Measurements from ENCODE around the gene MYRF.

MYRF gene

DNA sequence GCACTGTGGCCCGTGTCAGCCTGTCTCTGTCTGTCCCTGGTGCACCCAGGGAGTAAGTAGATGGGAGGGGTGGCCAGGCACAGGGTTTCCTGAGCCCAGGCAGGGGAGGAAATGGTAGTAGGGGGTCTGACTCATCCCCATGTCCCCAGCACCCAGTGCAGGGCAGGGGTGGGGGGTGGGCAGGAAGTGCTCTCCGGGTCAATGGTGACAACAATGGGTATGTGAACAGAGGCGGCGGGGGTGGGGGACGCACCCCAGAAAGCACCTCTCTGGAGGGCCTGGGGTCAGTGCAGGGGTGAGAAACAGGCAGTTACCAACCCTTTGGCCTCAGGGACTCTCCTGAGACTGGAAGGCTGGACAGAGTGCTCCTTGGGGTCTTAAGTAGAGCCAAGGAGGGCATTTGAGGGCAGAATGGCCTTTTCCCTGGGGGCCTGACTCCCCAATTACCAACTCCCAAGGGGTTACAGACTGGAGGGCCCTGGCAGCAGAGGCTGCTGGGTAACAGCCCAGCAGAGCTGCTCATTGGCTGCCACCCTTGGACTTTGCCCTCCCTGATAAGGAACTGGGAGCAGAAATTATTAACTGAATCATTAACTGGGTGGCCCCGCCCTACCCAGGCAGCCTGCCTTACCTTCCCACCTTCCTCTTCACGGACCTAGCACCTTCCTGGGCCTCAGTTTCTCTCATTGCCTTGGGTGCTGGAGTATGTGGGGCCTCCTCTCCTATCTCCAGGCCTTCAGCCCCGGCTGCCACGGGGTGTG is 4.2 kb downstream of the MYRF start:
- Histone ChIP-seq H3K36me3 (ENCODE audit: control insufficient read depth, insufficient read depth, low read length) (no peaks in the 10 kb centered on the region), H3K9me3 (ENCODE audit: control insufficient read depth, low read length) (no peaks in the 10 kb centered on the region), H3K4me1 (ENCODE audit: control insufficient read depth, insufficient read depth, low read length) (peaks cover 82% of the 10 kb centered on the region), H3K27me3 (ENCODE audit: control insufficient read depth, insufficient read depth, low read length) (no peaks in the 10 kb centered on the region), H3K4me3 (ENCODE audit: low read length) (peak overlapping the region; percentile 59), H3K9ac (ENCODE audit: low read length) (peak overlapping the region; percentile 93)

DNA sequence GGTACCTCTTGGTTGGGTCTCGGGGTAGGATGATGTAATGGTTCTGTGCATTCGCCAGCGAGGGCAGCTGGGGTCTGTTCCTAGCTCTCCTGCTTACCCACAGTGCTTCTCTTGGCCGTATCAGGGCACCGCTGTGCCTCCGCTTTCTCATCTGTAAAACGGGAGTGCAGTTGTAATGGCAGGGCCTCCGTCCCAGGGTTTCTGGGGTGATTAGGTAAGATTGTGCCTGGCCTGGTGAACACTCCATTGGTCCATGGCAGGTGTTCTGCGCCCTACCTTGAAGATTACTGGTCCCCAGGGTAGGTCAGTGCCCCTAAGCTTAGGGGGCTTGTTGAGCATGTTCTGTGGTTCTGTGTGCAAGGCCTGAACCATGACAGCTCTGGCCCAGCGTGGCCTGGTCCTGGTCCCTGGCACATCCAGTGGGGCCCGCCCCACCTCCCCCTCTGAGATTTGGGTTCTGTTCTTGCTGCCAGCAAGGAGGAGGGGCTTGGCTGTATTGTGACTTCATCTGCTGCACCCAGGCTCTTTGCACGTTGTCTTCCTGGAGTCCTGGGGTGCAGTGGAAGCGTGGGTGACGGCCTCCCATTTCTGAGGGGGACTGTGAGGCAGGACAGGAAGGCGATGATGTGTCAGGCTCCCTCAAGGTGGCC is 4.9 kb downstream of the MYRF start:
- peaks cover 83% of the 10 kb centered on the region for H3K4me1 ChIP-seq (ENCODE audit: control insufficient read depth, insufficient read depth, low read length)
- no peaks in the 10 kb centered on the region for H3K36me3 ChIP-seq (ENCODE audit: control insufficient read depth, insufficient read depth, low read length)
- no peaks in the 10 kb centered on the region for H3K9me3 ChIP-seq (ENCODE audit: control insufficient read depth, low read length)
- no peaks in the 10 kb centered on the region for H3K27me3 ChIP-seq (ENCODE audit: control insufficient read depth, insufficient read depth, low read length)
- H3K9ac ChIP-seq (ENCODE audit: low read length) = peak overlapping the region; percentile 93
- peak overlapping the region; percentile 59 for H3K4me3 ChIP-seq (ENCODE audit: low read length)

DNA sequence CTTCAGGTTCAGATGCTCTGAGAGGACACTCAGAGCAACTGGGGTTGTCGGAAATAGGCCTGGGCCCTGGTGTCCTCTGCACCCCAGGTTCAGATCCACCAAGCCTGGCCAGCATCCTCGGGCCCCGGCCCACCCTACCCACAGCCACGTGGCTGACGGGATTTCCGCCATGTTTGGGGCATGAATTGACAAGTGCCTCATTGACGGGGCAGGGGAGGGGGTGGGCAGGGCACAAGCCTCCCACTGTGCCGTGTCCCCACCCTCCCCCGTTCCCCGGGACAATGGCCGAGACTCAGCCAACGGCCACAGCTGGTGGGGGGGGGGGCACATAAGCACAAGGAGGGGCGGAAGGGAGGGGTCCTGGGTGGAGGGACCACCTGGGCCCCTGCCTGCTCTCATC is 8.5 kb downstream of the MYRF start:
- no peak overlapping the region for H3K9ac ChIP-seq (ENCODE audit: low read length)
- H3K9me3 ChIP-seq (ENCODE audit: control insufficient read depth, low read length) = no peaks in the 10 kb centered on the region
- no peaks in the 10 kb centered on the region for H3K36me3 ChIP-seq (ENCODE audit: control insufficient read depth, insufficient read depth, low read length)
- H3K4me3 ChIP-seq (ENCODE audit: low read length) = no peak overlapping the region
- no peaks in the 10 kb centered on the region for H3K27me3 ChIP-seq (ENCODE audit: control insufficient read depth, insufficient read depth, low read length)
- peaks cover 86% of the 10 kb centered on the region for H3K4me1 ChIP-seq (ENCODE audit: control insufficient read depth, insufficient read depth, low read length)

DNA sequence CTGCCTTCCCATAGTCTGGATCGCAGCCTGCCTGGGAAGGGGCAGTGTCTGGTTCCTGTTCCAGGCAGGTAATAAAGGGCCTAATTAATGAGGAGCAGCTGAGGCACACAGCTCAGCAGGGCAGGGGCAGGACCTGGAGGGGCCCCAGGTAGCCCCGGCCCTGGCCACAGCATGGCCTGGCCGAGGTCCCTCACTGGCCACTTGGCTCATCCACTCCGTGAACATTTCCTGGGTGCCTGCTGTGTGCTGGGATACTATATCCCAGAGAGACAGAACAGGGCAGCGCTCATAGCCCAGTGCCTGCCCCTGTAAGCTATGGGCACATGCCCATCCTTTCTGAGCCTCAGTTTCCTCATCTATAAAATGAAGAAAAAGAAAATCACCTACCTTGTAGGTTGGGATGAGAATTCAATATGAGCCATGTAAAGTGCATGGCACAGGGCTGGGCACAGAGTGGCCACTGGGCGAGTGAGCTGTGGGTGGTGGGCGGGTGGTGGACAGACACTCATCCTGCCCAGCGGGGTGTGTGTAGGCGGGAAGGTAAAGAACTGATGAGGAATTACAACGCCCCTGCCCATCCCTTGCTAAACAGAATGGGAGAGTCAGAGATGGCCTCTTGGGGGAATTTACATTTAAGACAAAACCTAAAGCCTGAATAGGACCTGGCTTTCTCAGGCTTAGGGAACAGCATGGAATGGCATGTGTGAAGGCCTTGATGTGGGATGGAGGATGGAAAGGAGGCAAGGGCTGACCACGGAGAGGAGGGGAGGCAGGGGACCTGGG is 9.2 kb downstream of the MYRF start:
- Histone ChIP-seq H3K36me3 (ENCODE audit: control insufficient read depth, insufficient read depth, low read length) (no peaks in the 10 kb centered on the region), H3K4me3 (ENCODE audit: low read length) (no peak overlapping the region), H3K27me3 (ENCODE audit: control insufficient read depth, insufficient read depth, low read length) (no peaks in the 10 kb centered on the region), H3K9me3 (ENCODE audit: control insufficient read depth, low read length) (no peaks in the 10 kb centered on the region), H3K9ac (ENCODE audit: low read length) (peak overlapping the region; percentile 40), H3K4me1 (ENCODE audit: control insufficient read depth, insufficient read depth, low read length) (peaks cover 86% of the 10 kb centered on the region)

DNA sequence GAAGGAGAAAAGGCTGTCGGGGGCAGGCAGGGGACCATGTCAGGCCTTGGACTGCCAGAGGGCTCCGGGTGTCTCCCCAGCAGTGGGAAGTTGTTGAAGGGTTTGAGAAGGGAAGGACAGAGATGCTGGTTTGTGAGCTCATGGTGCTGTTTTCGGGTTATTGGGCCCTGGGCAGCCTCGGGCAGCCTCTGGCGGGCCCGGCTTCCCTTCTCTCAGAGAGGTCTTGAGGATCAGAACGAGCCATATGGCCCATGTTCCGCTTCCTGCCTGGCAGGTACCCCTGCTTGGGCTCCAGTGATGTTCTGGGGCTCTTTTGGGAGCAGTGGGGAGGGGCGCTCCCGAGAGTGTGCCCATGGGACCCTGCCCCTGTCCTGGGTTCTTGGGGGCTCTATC is 9.8 kb downstream of the MYRF start:
- Histone ChIP-seq H3K4me1 (ENCODE audit: control insufficient read depth, insufficient read depth, low read length) (peaks cover 86% of the 10 kb centered on the region), H3K36me3 (ENCODE audit: control insufficient read depth, insufficient read depth, low read length) (no peaks in the 10 kb centered on the region), H3K27me3 (ENCODE audit: control insufficient read depth, insufficient read depth, low read length) (no peaks in the 10 kb centered on the region), H3K4me3 (ENCODE audit: low read length) (no peak overlapping the region), H3K9me3 (ENCODE audit: control insufficient read depth, low read length) (no peaks in the 10 kb centered on the region), H3K9ac (ENCODE audit: low read length) (peak overlapping the region; percentile 40)

DNA sequence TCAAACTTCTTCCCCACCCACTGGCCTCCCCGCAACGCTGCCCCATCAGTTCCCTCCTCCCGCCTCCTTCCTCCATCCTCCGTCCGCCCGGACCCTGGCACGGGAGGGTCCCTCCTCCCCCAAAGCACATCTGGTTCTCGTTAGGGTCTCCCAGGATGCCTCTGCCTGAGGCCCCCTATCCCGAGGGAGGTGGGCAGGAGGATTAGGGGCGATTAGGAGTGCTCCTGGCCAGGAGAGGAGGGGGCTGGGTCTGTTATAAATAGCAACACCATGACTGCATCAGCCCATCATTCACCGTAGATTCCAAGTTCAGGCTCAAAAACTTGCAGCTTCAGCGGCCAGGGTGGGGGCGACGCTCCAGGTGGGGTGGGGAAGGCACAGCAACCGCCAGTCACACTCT is 10.4 kb downstream of the MYRF start:
- Histone ChIP-seq H3K4me1 (ENCODE audit: control insufficient read depth, insufficient read depth, low read length) (peaks cover 85% of the 10 kb centered on the region), H3K9me3 (ENCODE audit: control insufficient read depth, low read length) (no peaks in the 10 kb centered on the region), H3K4me3 (ENCODE audit: low read length) (no peak overlapping the region), H3K36me3 (ENCODE audit: control insufficient read depth, insufficient read depth, low read length) (no peaks in the 10 kb centered on the region), H3K9ac (ENCODE audit: low read length) (no peak overlapping the region), H3K27me3 (ENCODE audit: control insufficient read depth, insufficient read depth, low read length) (no peaks in the 10 kb centered on the region)

DNA sequence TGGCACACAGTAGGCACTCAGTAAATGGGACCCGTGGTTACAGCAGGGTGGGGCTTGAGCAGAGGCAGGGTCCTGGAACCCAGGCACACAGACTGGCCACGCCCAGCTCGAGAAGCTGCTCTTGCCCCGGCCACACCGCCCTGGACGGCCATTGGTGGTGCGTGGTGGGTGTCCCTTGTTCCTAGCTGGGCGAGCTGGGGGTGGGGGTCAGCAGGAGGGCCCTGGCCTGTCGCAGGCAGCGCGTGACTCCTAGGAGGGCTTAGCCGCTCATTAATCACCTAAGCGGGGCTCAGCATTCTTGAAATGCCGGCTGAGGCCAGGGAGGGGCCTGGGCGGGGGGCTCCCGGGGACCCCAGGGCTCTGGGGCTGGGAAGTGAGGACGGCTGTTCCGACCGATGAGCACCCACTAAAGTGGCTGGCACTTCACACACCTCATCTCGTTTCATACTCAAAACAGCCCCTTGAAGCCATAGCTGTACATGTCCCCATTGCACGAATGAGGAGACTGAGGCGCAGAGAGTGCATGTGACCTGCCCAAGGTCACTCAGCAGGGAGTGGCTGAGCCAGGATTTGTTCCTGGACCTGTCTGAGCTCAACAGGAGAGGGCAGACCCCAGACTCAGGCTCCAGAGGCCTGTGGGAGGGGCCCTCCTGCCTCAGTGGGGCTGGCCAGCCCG is 11.6 kb downstream of the MYRF start:
- Histone ChIP-seq H3K4me3 (ENCODE audit: low read length) (no peak overlapping the region), H3K27me3 (ENCODE audit: control insufficient read depth, insufficient read depth, low read length) (no peaks in the 10 kb centered on the region), H3K9me3 (ENCODE audit: control insufficient read depth, low read length) (no peaks in the 10 kb centered on the region), H3K9ac (ENCODE audit: low read length) (no peak overlapping the region), H3K4me1 (ENCODE audit: control insufficient read depth, insufficient read depth, low read length) (peaks cover 84% of the 10 kb centered on the region), H3K36me3 (ENCODE audit: control insufficient read depth, insufficient read depth, low read length) (no peaks in the 10 kb centered on the region)

DNA sequence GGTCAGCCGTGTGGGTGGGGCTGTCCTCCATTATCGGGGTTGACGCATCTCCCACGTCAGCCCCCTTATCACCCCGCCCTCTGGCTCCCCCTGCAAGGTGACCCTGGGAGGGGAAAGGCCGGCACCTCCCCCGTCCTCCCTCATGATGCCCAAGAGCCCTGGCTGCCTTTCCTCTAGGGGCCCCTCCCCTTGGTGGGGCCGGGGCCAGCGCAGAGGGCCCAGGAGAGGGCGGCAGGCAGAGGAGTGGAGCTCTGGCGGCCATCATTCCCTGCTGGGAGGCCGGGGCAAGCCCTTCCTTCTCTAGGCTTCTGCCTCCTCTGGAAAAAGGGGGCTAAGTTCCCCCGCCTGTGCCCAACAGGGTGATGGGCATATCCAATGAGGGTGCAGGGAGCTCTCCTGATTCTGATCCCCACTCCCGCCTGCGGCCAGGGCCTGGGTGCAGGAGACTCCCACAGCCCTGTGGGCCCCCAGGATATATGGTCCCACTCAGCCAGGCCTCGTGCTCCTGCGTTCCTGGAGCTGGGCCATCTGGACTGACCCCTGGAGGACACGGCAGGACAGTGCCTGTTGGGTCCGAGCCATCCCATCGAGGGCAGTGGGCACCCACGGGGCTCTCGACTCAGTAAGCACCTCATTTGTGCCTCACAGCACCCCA is 12.3 kb downstream of the MYRF start:
- H3K4me1 ChIP-seq (ENCODE audit: control insufficient read depth, insufficient read depth, low read length) = peaks cover 84% of the 10 kb centered on the region
- H3K4me3 ChIP-seq (ENCODE audit: low read length) = no peak overlapping the region
- no peaks in the 10 kb centered on the region for H3K36me3 ChIP-seq (ENCODE audit: control insufficient read depth, insufficient read depth, low read length)
- H3K9me3 ChIP-seq (ENCODE audit: control insufficient read depth, low read length) = no peaks in the 10 kb centered on the region
- H3K27me3 ChIP-seq (ENCODE audit: control insufficient read depth, insufficient read depth, low read length) = no peaks in the 10 kb centered on the region
- H3K9ac ChIP-seq (ENCODE audit: low read length) = peak overlapping the region; percentile 66

DNA sequence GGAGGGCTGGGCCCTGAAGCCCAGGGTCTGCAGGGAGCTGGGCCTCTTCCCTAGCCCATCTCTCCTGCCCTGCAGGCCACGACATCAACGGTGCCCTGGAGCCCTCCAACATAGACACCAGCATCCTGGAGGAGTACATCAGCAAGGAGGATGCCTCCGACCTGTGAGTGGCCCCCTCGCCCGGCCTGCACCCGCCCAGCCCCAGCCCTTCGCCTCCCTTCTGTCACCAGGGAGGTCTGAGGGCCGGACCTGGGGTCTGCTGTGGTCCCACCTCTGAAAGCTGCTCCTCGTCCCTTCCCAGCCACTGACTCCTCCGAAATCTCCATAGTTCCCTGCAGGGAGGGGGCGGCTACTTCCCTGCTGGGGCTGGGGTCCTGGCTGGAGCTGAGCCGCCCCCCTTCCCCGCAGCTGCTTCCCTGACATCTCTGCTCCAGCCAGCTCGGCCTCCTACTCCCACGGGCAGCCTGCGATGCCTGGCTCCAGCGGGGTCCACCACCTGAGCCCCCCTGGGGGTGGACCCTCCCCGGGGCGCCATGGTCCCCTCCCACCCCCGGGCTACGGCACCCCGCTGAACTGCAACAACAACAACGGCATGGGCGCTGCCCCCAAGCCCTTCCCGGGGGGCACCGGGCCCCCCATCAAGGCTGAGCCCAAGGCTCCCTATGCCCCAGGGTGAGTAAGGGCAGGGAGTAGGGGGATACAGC is 13.3 kb downstream of the MYRF start:
- Histone ChIP-seq H3K36me3 (ENCODE audit: control insufficient read depth, insufficient read depth, low read length) (no peaks in the 10 kb centered on the region), H3K27me3 (ENCODE audit: control insufficient read depth, insufficient read depth, low read length) (no peaks in the 10 kb centered on the region), H3K9ac (ENCODE audit: low read length) (no peak overlapping the region), H3K9me3 (ENCODE audit: control insufficient read depth, low read length) (no peaks in the 10 kb centered on the region), H3K4me1 (ENCODE audit: control insufficient read depth, insufficient read depth, low read length) (peaks cover 82% of the 10 kb centered on the region), H3K4me3 (ENCODE audit: low read length) (no peak overlapping the region)

DNA sequence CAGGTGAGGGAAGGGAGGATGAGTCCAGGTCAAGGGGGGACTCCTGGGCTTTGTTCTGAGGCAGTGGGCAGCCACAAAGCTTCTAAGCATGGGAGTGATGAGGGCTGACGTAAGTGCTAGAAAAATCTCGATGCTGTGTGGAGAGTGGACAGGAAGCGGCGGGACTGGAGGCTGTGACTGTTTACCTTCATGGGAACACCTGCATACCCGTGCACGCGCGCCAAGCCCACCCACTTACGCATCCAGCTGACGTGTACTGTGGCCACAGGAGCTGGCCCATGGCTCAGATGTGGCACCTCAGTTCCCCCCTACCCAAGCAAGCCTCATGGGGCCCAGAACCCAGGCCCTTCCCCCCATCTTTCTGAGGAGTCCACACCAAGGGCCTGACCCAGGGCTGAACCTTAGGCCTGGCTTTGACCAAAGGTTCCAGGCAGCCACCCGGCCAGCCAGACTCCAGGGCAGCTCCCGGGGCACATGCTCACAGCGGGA is 14.0 kb downstream of the MYRF start:
- peaks cover 84% of the 10 kb centered on the region for H3K4me1 ChIP-seq (ENCODE audit: control insufficient read depth, insufficient read depth, low read length)
- no peak overlapping the region for H3K9ac ChIP-seq (ENCODE audit: low read length)
- H3K9me3 ChIP-seq (ENCODE audit: control insufficient read depth, low read length) = no peaks in the 10 kb centered on the region
- H3K27me3 ChIP-seq (ENCODE audit: control insufficient read depth, insufficient read depth, low read length) = no peaks in the 10 kb centered on the region
- H3K36me3 ChIP-seq (ENCODE audit: control insufficient read depth, insufficient read depth, low read length) = no peaks in the 10 kb centered on the region
- H3K4me3 ChIP-seq (ENCODE audit: low read length) = no peak overlapping the region
